NCI-H510A treated with DMSO at 0.1 percent for 48 hours (cell line): ENCODE results near the gene BLZF1.
"Not testable (repeated sequence)": the region's sequence is repeated elsewhere in the genome, so short reads cannot be mapped to it uniquely, and the experiment has no call there.

ENCODE experiments used
- DNase-seq: peaks from one replicate; lab custom pipeline; 2025; lab: John Stamatoyannopoulos, UW

BLZF1 gene

GRCh38 chr1:169360415-169360814 is 7.6 kb upstream of the BLZF1 start:
- peak; percentile 4 for DNase-seq

GRCh38 chr1:169361281-169361680 is 6.7 kb upstream of the BLZF1 start:
- DNase-seq: no peak

GRCh38 chr1:169363046-169363730 is 4.8 kb upstream of the BLZF1 start:
- DNase-seq: no peak

GRCh38 chr1:169364948-169365347 is 3.0 kb upstream of the BLZF1 start:
- DNase-seq: no peak

GRCh38 chr1:169367096-169367685 is 804 bp upstream of the BLZF1 start:
- peak; percentile 66 for DNase-seq

- peak; percentile 28 for DNase-seq
These were observed 393 bp downstream of the BLZF1 start for GRCh38 chr1:169368406-169368769.

- no peak for DNase-seq
These were observed 3.4 kb downstream of the BLZF1 start for GRCh38 chr1:169371404-169371803.

- no peak for DNase-seq
These were observed 13.2 kb downstream of the BLZF1 start for GRCh38 chr1:169381162-169381561.

GRCh38 chr1:169383449-169383848 is 15.5 kb downstream of the BLZF1 start:
- no peak for DNase-seq

- no peak for DNase-seq
These were observed 19.4 kb downstream of the BLZF1 start for GRCh38 chr1:169387399-169387798.

GRCh38 chr1:169390303-169390702 is 22.3 kb downstream of the BLZF1 start:
- no peak for DNase-seq

- no peak for DNase-seq
These were observed 24.4 kb downstream of the BLZF1 start for GRCh38 chr1:169392406-169392805.

GRCh38 chr1:169395955-169396354 is 28.0 kb downstream of the BLZF1 start:
- DNase-seq: no peak

- DNase-seq: not testable (repeated sequence)
These were observed 34.6 kb downstream of the BLZF1 start for GRCh38 chr1:169402578-169402977.

- DNase-seq: not testable (repeated sequence)
These were observed 40.3 kb downstream of the BLZF1 start for GRCh38 chr1:169408340-169408739.

- DNase-seq: no peak
These were observed 47.0 kb downstream of the BLZF1 start for GRCh38 chr1:169414952-169415351.

GRCh38 chr1:169421309-169421708 is 53.3 kb downstream of the BLZF1 start:
- no peak for DNase-seq

GRCh38 chr1:169426174-169426705 is 58.2 kb downstream of the BLZF1 start:
- peak; percentile 37 for DNase-seq

- DNase-seq: peak; percentile 90
These were observed 59.2 kb downstream of the BLZF1 start, which contains the start of gene CCDC181 for GRCh38 chr1:169427081-169427641. TSS of gene CCDC181 (minus strand) at chr1:169427474. CDS start at chr1:169424927, 2,547 bp downstream.
